HG03108 (cell line): Measurements from ENCODE around the gene C2CD4B.

Source experiments
- ATAC-seq: cut with Tn5 transposase; IDR thresholded peaks from one replicate; pipeline ENCODE4 v1.9.1; 2021; ENCODE audit warnings: moderate library complexity; ENCODE audit not compliant: unreplicated experiment

Gene C2CD4B

GRCh38 chr15:62165104-62165792, at the start of gene C2CD4B:
Gene C2CD4B (minus strand): TSS chr15:62165285. CDS start chr15:62164984, 301 bp downstream.
- ATAC-seq: no peak

DNA sequence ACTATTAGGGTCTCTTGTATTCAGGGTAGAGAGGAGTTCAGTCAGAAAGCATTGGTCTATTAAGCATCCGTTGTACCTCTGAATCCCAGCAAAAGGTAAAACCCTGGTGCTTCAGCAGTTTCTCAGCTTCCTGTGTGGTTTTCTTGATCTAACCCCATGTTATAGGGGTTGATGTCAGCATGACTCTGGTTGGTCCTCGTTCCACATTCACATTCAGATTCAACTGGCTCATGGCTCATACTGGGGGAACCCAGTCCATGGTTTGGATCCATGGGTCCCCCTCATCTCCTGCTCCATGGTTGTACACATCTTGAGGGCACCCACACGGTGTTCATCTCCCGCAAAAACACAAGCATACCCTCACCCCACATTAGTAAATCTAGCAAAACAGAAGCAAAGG, 47.7 kb upstream of the C2CD4B start:
- ATAC-seq: no peak

GRCh38 chr15:62211348-62211747, 46.3 kb upstream of the C2CD4B start:
- ATAC-seq: no peak

- no peak for ATAC-seq
These were observed 44.7 kb upstream of the C2CD4B start for GRCh38 chr15:62209821-62210220.

DNA sequence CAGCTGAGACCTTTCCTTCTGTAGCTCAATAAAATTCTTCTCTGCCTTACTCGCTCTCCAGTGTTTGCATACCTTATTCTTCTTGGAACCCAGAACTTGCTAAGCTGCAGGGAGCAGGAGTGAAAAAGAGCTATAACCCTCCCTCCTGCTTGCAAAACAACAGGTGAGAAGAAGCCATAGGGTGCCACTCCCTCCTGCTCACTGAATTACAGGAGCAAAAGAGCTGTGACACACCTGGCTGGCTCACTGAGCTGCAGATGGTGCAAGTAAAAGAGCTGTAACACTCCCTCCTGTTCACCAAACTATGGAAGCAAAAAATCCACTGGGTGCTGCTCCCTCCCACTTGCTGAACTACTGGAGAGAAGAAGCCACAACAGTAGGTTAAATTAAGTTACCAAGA, 44.2 kb upstream of the C2CD4B start:
- no peak for ATAC-seq

DNA sequence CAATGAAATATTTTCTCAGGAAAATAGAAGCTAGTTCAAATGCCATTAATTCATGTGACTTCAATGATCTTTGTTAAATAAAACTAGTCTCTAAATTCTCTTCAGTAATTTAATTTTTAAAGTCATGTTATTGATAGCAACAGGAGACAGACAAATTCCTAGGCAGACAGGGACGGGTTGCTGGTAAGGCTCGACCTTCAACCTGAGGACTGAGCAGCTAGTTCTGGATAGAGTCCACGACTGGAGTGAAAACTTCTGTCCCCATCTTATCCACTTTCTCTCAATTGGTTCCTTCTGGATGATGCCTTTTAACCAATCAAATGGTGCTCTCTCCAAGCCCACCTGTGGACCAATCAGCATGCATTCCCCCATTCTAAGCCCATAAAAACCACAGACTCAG, 43.8 kb upstream of the C2CD4B start:
- ATAC-seq: no peak

DNA sequence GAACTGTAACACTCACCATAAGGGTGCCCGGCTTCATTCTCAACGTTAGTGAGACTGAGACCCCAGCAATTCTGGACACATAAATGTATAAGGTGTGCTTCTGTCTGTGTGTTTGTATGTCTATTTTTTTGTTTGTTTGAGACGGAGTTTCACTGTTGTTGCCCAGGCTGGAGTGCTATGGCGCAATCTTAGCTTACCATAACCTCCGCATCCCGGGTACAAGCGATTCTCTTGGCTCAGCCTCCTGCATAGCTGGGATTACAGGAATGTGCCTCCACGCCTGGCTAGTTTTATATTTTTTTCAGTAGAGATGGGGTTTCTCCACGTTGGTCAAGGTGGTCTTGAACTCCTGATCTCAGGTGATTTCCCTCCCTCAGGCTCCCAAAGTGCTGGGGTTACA, 43.3 kb upstream of the C2CD4B start:
- ATAC-seq: no peak

DNA sequence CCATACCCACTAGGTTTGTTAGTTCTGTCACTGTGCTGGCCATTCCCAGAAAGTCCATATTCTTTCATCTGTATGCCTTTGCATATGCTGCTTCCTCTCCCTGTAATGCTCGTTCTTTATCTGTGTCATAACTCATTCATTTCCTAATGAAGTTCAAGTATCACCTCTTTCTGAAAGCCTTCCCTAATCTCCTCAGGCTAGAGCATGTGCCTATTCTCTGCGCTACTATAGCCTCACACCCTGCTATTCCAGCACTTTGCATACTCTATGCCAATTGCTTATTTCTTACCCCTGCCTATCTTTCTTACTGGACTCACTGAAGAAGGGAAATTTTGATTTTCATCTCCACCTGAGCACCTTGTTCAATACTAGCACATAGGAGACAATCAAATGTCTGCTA, 25.6 kb upstream of the C2CD4B start:
- ATAC-seq: no peak

DNA sequence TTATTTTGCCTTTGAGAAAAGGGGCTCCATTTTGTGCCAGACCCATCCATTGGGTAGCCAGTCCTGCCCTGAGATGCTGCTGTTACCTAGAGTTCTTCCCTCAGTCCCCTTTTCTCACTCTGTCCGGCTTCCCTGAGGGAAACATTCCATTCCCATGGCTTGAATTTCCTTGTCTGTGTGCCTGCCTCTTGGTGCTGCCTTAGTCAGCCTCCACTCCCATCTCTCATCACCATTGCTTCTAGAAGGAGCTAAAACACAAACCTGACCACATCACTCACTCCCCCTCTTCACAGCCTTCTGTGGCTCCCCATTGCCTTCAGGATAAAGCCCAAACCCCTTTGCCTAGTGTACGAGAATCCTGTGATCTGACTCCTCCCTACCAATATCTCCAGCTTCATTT, 25.2 kb upstream of the C2CD4B start:
- no peak for ATAC-seq

DNA sequence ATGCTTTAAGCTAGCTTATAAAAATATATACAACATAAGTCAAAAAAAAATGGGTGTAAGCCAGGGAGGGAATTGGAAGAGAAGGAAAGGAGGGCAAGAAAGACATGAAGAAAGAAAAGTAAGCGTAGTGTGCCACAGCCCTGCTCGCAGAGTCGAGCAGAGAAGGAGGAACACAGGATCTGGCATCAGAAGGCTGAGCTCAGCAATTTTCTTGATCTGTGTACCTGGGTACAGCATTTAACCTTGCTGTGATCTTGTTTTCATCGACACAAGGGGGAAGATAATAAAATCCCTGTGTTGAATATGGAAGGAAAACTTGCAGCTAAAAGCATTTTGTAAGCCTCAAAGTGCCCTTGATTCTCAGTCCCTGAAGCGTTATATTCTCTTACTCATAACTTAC, 23.7 kb upstream of the C2CD4B start:
- no peak for ATAC-seq

- ATAC-seq: no peak
These were observed 22.8 kb upstream of the C2CD4B start for GRCh38 chr15:62187910-62188309.

GRCh38 chr15:62187425-62187824, 22.3 kb upstream of the C2CD4B start:
- no peak for ATAC-seq

DNA sequence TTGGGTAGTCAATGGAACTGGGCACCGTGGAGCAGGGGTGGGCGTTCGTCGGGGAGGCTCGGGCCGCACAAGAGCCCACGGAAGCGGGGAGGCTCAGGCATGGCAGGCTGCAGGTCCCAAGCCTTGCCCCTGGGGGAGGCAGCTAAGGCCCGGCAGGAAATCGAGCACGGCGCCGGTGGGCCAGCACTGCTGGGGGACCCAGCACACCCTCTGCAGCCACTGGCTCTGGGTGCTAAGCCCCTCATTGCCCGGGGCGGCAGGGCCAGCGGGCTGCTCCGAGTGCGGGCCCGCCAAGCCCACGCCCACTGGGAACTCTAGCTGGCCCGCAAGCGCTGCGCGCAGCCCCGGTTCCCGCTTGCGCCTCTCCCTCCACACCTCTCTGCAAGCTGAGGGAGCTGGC, 21.5 kb upstream of the C2CD4B start:
- no peak for ATAC-seq

- ATAC-seq: no peak
These were observed 18.0 kb upstream of the C2CD4B start for GRCh38 chr15:62183130-62183529.

DNA sequence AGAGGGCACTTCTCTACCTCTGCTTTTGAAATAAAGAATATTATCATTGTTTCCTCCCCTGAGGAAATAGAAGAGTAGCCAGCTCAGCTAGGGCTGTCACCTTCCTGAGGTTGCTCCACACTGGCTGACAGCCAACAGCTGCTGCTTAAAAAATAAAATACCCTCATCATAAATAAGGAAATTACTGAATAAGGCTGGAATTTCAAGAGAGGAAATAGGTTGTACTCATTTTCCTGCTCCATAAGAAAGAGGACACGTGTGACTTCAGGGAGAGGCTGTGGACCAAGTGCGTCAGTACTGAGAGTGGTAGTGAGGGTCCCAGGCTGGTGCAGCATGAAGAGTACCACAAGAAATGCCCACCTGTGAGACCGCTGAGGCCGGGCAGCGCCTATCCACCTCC, 8.1 kb upstream of the C2CD4B start:
- no peak for ATAC-seq

GRCh38 chr15:62171882-62172281, 6.8 kb upstream of the C2CD4B start:
- no peak for ATAC-seq

- ATAC-seq: no peak
These were observed 799 bp upstream of the C2CD4B start for GRCh38 chr15:62165793-62166375.

- ATAC-seq: no peak
These were observed 535 bp downstream of the C2CD4B start for GRCh38 chr15:62164396-62165103.

- no peak for ATAC-seq
These were observed 1.1 kb downstream of the C2CD4B start for GRCh38 chr15:62164014-62164395.

- ATAC-seq: no peak
These were observed 1.6 kb downstream of the C2CD4B start for GRCh38 chr15:62163397-62164013.

DNA sequence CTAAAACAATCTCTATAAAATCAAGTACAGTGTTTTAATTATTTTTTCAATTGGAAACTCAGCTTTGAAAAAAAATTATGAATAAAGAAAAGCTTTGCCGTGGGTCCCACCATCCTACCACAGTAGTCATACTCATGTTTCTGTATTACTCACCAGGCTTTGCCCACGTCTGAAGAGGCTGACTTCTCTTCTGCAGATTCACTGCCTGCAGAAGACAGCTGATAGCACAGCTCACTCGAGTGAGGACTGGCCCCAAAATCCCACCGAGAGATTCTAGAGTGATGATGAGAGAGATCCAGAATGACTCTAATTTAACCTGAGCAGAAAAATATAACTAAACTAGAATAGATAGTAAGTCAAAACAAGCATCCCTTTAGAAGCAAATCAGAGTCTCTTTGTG, 11.9 kb downstream of the C2CD4B start:
- ATAC-seq: no peak

DNA sequence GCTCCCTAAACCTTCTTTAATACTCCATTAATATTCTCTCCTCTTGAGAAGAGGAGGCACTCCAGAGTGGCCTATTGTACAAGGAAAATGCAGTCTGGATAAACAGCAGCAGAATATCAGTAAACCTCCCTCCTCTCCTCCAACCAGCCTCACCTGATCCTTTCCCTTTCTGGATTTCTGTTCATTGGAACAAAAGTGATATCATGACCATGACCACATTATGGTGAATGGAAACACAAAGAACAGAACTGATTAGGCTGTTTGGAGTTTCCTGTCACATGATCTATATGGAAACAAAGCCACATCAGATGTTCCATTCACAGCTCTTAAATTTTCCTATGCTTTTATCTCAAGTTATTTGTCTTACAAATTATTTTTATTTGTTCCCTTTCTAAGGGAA, 14.6 kb downstream of the C2CD4B start:
- ATAC-seq: no peak
